GM13976 (cell line): ENCODE data around the gene BCKDK.

Experiments used
- DNase-seq: peaks from one replicate; pipeline ENCODE4 v3.0.0; 2012; ENCODE audit warnings: low spot score
- CTCF ChIP-seq: IDR thresholded peaks from 2 replicates; pipeline ENCODE4 v1.5.1; 2012; ENCODE audit warnings: borderline replicate concordance, mild to moderate bottlenecking; ENCODE audit not compliant: insufficient read depth; ENCODE audit errors: extremely low read depth, missing control alignments, control extremely low read depth
- in situ Hi-C: fragments of 300-500 bp; cut with MboI; formaldehyde crosslinking; loops from one replicate; pipeline ENCODE4 v1.12.0; 2022; ENCODE audit warnings: low sequenced_read_pairs, mixed read lengths, inconsistent platforms; ENCODE audit not compliant: unreplicated experiment

Gene BCKDK

GRCh38 chr16:31067342-31067741 lies 40.8 kb upstream of the BCKDK start:
- no peak for TF ChIP-seq CTCF
- in situ Hi-C loops = no loop called here
- no peak for DNase-seq

GRCh38 chr16:31071861-31072260 lies 36.3 kb upstream of the BCKDK start:
- no peak for DNase-seq
- no peak for TF ChIP-seq CTCF
- in situ Hi-C loops = no loop called here

- in situ Hi-C loops = no loop called here
- DNase-seq = no peak
- TF ChIP-seq CTCF = no peak
Observed at GRCh38 chr16:31072540-31073141, 35.5 kb upstream of the BCKDK start.

GRCh38 chr16:31073142-31073969 lies 34.8 kb upstream of the BCKDK start:
- no peak for TF ChIP-seq CTCF
- in situ Hi-C loops = no loop called here

GRCh38 chr16:31073970-31074813 lies 34.0 kb upstream of the BCKDK start, which contains the start of the genes ZNF646 and ZNF668:
Gene ZNF646 (plus strand): TSS chr16:31074422. CDS start chr16:31076325, 1,903 bp downstream.
Gene ZNF668 (minus strand): TSS chr16:31074240. CDS start chr16:31064459, 9,781 bp downstream.
- no peak for TF ChIP-seq CTCF
- peak; percentile 95 for DNase-seq
- in situ Hi-C loops = no loop called here

More at GRCh38 chr16:31073142-31073969, 34.8 kb upstream of the BCKDK start:
- peak; percentile 89 for DNase-seq

GRCh38 chr16:31074814-31075183 lies 33.4 kb upstream of the BCKDK start:
- no peak for TF ChIP-seq CTCF
- no peak for DNase-seq
- in situ Hi-C loops = no loop called here
